UCSD-AML1 (cell line): ENCODE data around the gene PROSER2.

ENCODE experiments used
- DNase-seq: peaks from one replicate; lab custom pipeline; 2025; ENCODE audit not compliant: unreplicated experiment; lab: John Stamatoyannopoulos, UW

PROSER2 gene

GRCh38 chr10:11866199-11866925 lies 43.2 kb downstream of the PROSER2 start:
- DNase-seq = no peak

GRCh38 chr10:11869219-11869618 lies 46.1 kb downstream of the PROSER2 start:
- no peak for DNase-seq

- DNase-seq = no peak
These were observed 46.7 kb downstream of the PROSER2 start for GRCh38 chr10:11869743-11870460.

- DNase-seq = no peak
These were observed 47.3 kb downstream of the PROSER2 start for GRCh38 chr10:11870461-11870780.

- DNase-seq = no peak
These were observed 47.8 kb downstream of the PROSER2 start for GRCh38 chr10:11870900-11871400.

- no peak for DNase-seq
These were observed 48.3 kb downstream of the PROSER2 start for GRCh38 chr10:11871466-11871865.

GRCh38 chr10:11874568-11875493 lies 51.7 kb downstream of the PROSER2 start:
- DNase-seq = peak; percentile 58

- no peak for DNase-seq
These were observed 52.5 kb downstream of the PROSER2 start for GRCh38 chr10:11875494-11876281.

GRCh38 chr10:11876324-11876723 lies 53.2 kb downstream of the PROSER2 start:
- DNase-seq = no peak

GRCh38 chr10:11876805-11877590 lies 53.8 kb downstream of the PROSER2 start:
- DNase-seq = no peak

GRCh38 chr10:11877591-11877905 lies 54.4 kb downstream of the PROSER2 start:
- no peak for DNase-seq

GRCh38 chr10:11878776-11879175 lies 55.6 kb downstream of the PROSER2 start:
- no peak for DNase-seq

GRCh38 chr10:11879387-11880094 lies 56.4 kb downstream of the PROSER2 start:
- no peak for DNase-seq

- no peak for DNase-seq
These were observed 57.2 kb downstream of the PROSER2 start for GRCh38 chr10:11880151-11881029.

- DNase-seq = no peak
These were observed 57.9 kb downstream of the PROSER2 start for GRCh38 chr10:11881030-11881476.

- no peak for DNase-seq
These were observed 58.6 kb downstream of the PROSER2 start for GRCh38 chr10:11881477-11882417.

GRCh38 chr10:11882646-11883375 lies 59.7 kb downstream of the PROSER2 start:
- DNase-seq = peak; percentile 69
